IPS DF 6.9 (cell line): Measurements from ENCODE around the gene BMF.

Experiments
- DNase-seq: peaks from one replicate; pipeline ENCODE4 v3.0.0-alpha.2; 2013; ENCODE audit warnings: low read depth, low spot score
- H3K27ac ChIP-seq: one replicate; pipeline ENCODE4 v1.5.1; 2013; ENCODE audit warnings: low read length, control low read depth
- H3K27me3 ChIP-seq: 2 replicates; pipeline ENCODE4 v1.6.1; 2013; ENCODE audit warnings: mild to moderate bottlenecking, low read length; ENCODE audit not compliant: control insufficient read depth, insufficient read depth
- H3K36me3 ChIP-seq: 2 replicates; pipeline ENCODE4 v1.6.1; 2013; ENCODE audit warnings: low read length; ENCODE audit not compliant: control insufficient read depth, insufficient read depth
- H3K4me1 ChIP-seq: 2 replicates; pipeline ENCODE4 v1.6.1; 2013; ENCODE audit warnings: low read length; ENCODE audit not compliant: control insufficient read depth, insufficient read depth
- H3K4me3 ChIP-seq: 2 replicates; pipeline ENCODE4 v1.5.1; 2013; ENCODE audit warnings: mild to moderate bottlenecking, low read length
- H3K9me3 ChIP-seq: 2 replicates; pipeline ENCODE4 v1.6.1; 2013; ENCODE audit warnings: low read length, inconsistent platforms; ENCODE audit not compliant: control insufficient read depth, insufficient read depth
- WGBS: extraction: QIAGEN DNeasy Blood & Tissue Kit; methylation state at CpG from one replicate; pipeline ENCODE4 v1.1.7; 2013; ENCODE audit warnings: mixed read lengths, missing lambda C conversion rate; ENCODE audit not compliant: insufficient read length, insufficient coverage; 5-methylcytosine and 5-hydroxymethylcytosine counted together

The BMF gene

GRCh38 chr15:40070608-40071218 is 38.0 kb downstream of the BMF start:
- no peak overlapping the region for H3K27ac ChIP-seq
- no peak for DNase-seq

GRCh38 chr15:40070166-40070557 is 38.5 kb downstream of the BMF start:
- H3K9me3 ChIP-seq: no peaks in the 10 kb centered on the region
- no peak for DNase-seq
- no CpG with 5 or more reads among the region's 5 CpGs for WGBS
- no peak overlapping the region for H3K27ac ChIP-seq
- H3K4me1 ChIP-seq: peaks cover 4% of the 10 kb centered on the region
- H3K4me3 ChIP-seq: no peak overlapping the region
- H3K36me3 ChIP-seq: no peaks in the 10 kb centered on the region
- no peaks in the 10 kb centered on the region for H3K27me3 ChIP-seq

More at GRCh38 chr15:40070608-40071218, 38.0 kb downstream of the BMF start:
- Histone ChIP-seq H3K4me1 (peaks cover 4% of the 10 kb centered on the region), H3K9me3 (no peaks in the 10 kb centered on the region), H3K36me3 (no peaks in the 10 kb centered on the region), H3K4me3 (no peak overlapping the region), H3K27me3 (no peaks in the 10 kb centered on the region)
- no CpG with 5 or more reads among the region's 8 CpGs for WGBS

GRCh38 chr15:40069178-40070165 is 39.2 kb downstream of the BMF start:
- Histone ChIP-seq H3K9me3 (no peaks in the 10 kb centered on the region), H3K4me1 (peaks cover 4% of the 10 kb centered on the region), H3K27ac (no peak overlapping the region), H3K27me3 (no peaks in the 10 kb centered on the region), H3K36me3 (no peaks in the 10 kb centered on the region), H3K4me3 (no peak overlapping the region)
- no peak for DNase-seq
- WGBS: no CpG with 5 or more reads among the region's 32 CpGs

DNA sequence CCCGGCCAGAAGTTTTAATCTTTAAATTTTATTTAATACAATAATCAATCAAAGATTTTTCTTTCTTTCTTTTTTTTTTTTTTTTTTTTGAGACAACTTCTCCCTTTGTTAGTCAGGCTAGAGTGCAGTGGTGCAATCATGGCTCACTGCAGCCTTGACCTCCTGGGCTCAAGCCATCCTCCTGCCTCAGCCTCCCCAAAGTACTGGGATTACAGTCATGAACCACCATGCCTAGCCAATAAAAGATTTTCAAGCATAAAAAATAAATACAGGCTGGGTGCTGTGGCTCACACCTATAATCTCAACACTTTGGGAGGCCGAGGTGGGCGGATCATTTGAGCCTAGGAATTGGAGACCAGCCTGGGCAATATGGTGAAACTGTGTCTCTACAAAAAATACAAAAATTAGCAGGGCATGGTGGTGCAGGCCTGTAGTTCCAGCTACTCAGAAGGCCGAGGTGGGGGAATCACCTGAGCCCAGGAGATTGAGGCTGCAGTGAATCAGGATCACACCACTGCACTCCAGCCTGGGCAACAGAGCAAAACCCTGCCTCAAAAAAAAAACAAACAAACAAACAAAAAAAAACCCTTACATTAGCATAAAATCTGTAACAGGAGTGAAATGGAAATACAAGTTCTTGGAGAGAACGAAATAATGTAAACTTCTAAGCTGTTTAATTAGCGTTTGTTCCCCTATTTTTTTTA is 40.6 kb downstream of the BMF start:
- DNase-seq: no peak
- no peak overlapping the region for H3K27ac ChIP-seq
- no peaks in the 10 kb centered on the region for H3K27me3 ChIP-seq
- no peaks in the 10 kb centered on the region for H3K36me3 ChIP-seq
- WGBS: no CpG with 5 or more reads among the region's 6 CpGs
- no peak overlapping the region for H3K4me3 ChIP-seq
- no peaks in the 10 kb centered on the region for H3K9me3 ChIP-seq
- H3K4me1 ChIP-seq: peaks cover 4% of the 10 kb centered on the region

DNA sequence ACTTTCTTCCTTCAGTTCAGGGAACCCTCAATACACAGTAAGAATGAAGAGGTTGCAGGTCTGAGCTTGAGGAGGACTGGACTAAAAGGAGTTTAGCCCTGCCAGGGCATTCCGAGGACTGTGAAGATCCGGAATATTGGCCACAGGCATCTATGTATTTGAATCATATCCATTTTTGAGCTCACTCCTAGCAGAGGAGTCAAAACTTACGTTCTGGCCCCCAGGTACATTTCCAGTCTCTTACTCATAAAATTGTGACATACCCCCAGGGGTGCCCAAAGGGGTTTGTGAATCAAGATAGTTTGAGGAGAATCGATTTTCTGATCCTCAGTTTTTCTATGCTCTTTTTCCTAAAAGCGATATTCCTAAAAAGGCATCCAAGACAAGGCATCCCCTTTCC is 42.1 kb downstream of the BMF start:
- no peak for DNase-seq
- Histone ChIP-seq H3K27ac (no peak overlapping the region), H3K36me3 (no peaks in the 10 kb centered on the region), H3K4me1 (peaks cover 4% of the 10 kb centered on the region), H3K4me3 (no peak overlapping the region), H3K27me3 (no peaks in the 10 kb centered on the region), H3K9me3 (no peaks in the 10 kb centered on the region)
- WGBS: no CpG with 5 or more reads among the region's 5 CpGs

DNA sequence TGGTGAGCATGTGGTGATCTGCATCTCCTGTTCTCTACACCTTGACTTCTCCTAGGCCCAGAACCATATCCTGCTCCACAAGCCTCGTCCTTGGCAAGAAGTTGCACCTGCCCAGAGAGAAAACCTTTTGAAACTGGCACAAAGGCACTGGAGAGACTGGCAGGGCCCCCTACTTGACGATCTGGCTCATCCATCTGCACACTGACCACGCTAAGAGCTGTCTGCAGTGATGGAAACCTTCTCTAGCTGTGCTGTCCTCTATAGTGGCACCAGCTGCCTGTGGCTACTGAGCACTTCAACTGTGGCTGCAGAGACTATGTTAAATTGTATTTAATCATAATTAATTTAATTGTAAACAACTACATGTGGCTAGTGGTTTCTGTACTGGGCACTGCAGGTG is 43.5 kb downstream of the BMF start:
- DNase-seq: no peak
- no peak overlapping the region for H3K4me3 ChIP-seq
- no peaks in the 10 kb centered on the region for H3K9me3 ChIP-seq
- no peak overlapping the region for H3K27ac ChIP-seq
- WGBS: no CpG with 5 or more reads among the region's 3 CpGs
- peaks cover 4% of the 10 kb centered on the region for H3K4me1 ChIP-seq
- H3K27me3 ChIP-seq: no peaks in the 10 kb centered on the region
- no peaks in the 10 kb centered on the region for H3K36me3 ChIP-seq

DNA sequence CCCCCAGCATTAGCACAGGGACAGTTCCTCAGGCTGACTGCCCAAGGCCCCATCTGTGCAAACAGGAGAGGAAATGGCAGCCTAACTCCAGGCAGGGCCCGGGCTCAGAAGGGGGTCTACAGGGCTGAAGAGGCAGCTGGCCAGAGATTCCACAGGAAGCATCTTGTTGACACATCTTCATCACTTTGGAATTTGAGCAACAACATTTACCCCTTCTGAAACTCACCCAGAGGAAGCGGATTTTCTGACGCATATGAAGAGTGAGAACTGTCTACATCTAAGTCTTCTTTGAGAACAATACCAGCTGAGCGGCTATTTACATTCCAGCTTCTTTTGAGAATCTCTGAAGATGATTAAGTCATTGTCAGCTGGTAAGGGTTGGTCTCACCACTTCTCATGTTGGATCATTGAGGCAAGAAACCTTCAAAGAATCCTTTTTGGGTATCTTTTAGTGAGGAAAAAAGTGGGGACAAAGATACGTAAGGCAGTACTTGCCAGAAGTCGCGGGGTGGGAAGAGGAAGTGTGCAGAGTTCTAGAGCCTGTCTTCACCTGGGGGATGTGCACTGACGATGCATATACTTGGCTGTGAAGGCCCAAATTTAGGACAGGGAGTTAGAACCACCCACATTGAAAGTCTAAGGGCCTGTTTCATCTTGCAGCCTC is 44.3 kb downstream of the BMF start:
- DNase-seq: no peak
- Histone ChIP-seq H3K27me3 (no peaks in the 10 kb centered on the region), H3K36me3 (no peaks in the 10 kb centered on the region), H3K4me3 (no peak overlapping the region), H3K4me1 (peaks cover 3% of the 10 kb centered on the region), H3K9me3 (no peaks in the 10 kb centered on the region), H3K27ac (no peak overlapping the region)
- WGBS: no CpG with 5 or more reads among the region's 8 CpGs

DNA sequence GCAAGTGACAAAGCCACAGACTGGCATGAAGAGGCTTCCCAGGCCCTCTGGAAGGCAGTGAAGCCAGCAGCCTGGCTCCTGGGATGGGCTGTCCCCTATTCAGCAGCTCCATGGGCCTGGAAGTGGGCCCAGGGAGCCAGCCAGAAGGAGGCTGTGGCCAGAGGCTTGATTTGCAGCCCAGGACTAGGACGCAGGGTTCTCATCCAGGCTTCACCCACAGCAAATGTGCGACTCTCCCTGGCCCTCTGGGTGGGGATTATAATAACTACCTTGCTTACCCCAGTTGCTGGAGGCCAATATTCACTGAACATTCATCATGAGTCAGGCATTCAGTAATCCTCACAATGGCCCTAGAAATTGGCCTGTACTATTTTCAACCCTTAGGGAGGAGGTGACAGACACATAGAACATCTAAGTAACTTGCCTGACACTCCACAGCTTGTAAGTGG is 45.1 kb downstream of the BMF start:
- Histone ChIP-seq H3K27ac (no peak overlapping the region), H3K4me1 (no peaks in the 10 kb centered on the region), H3K4me3 (no peak overlapping the region), H3K27me3 (no peaks in the 10 kb centered on the region), H3K9me3 (no peaks in the 10 kb centered on the region), H3K36me3 (no peaks in the 10 kb centered on the region)
- WGBS: no CpG with 5 or more reads among the region's 2 CpGs
- no peak for DNase-seq

GRCh38 chr15:40062816-40063562 is 45.7 kb downstream of the BMF start:
- no peak for DNase-seq
- Histone ChIP-seq H3K9me3 (no peaks in the 10 kb centered on the region), H3K4me1 (no peaks in the 10 kb centered on the region), H3K36me3 (no peaks in the 10 kb centered on the region), H3K27ac (no peak overlapping the region), H3K27me3 (no peaks in the 10 kb centered on the region), H3K4me3 (no peak overlapping the region)
- WGBS: no CpG with 5 or more reads among the region's 10 CpGs
